KMS-11 (cell line): Measurements from ENCODE around the gene MCRIP2.

Experiments
- H2AFZ ChIP-seq: fragments of 200-600 bp; sonication (generic); 2 replicates; pipeline ENCODE4 v1.6.1; 2016; ENCODE audit warnings: antibody characterized with exemption, mixed run types, low read depth
- H3K27ac ChIP-seq: fragments of 200-600 bp; sonication (generic); 2 replicates; pipeline ENCODE4 v1.6.1; 2016; ENCODE audit warnings: mild to moderate bottlenecking, mixed run types
- H3K27me3 ChIP-seq: fragments of 200-600 bp; sonication (generic); 2 replicates; pipeline ENCODE4 v1.6.1; 2017; ENCODE audit warnings: mild to moderate bottlenecking, low read depth, mixed run types, moderate library complexity; ENCODE audit not compliant: insufficient read depth
- H3K36me3 ChIP-seq: fragments of 200-600 bp; sonication (generic); 2 replicates; pipeline ENCODE4 v1.6.1; 2017; ENCODE audit warnings: mild to moderate bottlenecking, mixed run types; ENCODE audit not compliant: insufficient read depth
- H3K4me1 ChIP-seq: fragments of 200-600 bp; sonication (generic); 2 replicates; pipeline ENCODE4 v1.6.1; 2016; ENCODE audit warnings: mild to moderate bottlenecking, low read depth, mixed run types; ENCODE audit not compliant: poor library complexity, severe bottlenecking
- H3K4me2 ChIP-seq: fragments of 200-600 bp; sonication (generic); 2 replicates; pipeline ENCODE4 v1.7.0; 2016; ENCODE audit warnings: mild to moderate bottlenecking, mixed run types
- H3K4me3 ChIP-seq: fragments of 200-600 bp; sonication (generic); IDR thresholded peaks from 2 replicates; pipeline ENCODE4 v1.6.1; 2017; ENCODE audit warnings: low read depth, low read length, mixed read lengths; ENCODE audit not compliant: insufficient read depth
- H3K79me2 ChIP-seq: fragments of 200-600 bp; sonication (generic); 2 replicates; pipeline ENCODE4 v1.6.1; 2016; ENCODE audit warnings: low read depth, mixed run types; ENCODE audit not compliant: insufficient read depth
- H3K9ac ChIP-seq: fragments of 200-600 bp; sonication (generic); 2 replicates; pipeline ENCODE4 v1.6.1; 2016; ENCODE audit warnings: mild to moderate bottlenecking, mixed run types
- H4K20me1 ChIP-seq: fragments of 200-600 bp; sonication (generic); 2 replicates; pipeline ENCODE4 v1.6.1; 2016; ENCODE audit warnings: mild to moderate bottlenecking, mixed run types; ENCODE audit not compliant: insufficient read depth
- CTCF ChIP-seq: fragments of 200-600 bp; sonication (generic); conservative IDR thresholded peaks from 2 replicates; pipeline ENCODE4 v1.6.1; 2017; ENCODE audit warnings: low read depth, mild to moderate bottlenecking, antibody characterized with exemption, low read length, moderate library complexity, mixed read lengths

MCRIP2 gene

GRCh38 chr16:620700-621525, 20.7 kb upstream of the MCRIP2 start:
- Histone ChIP-seq H3K27ac (no peak overlapping the region), H3K4me1 (no peaks in the 10 kb centered on the region), H3K4me3 (no peak overlapping the region), H2AFZ (no peak overlapping the region), H3K9ac (no peak overlapping the region), H3K36me3 (no peaks in the 10 kb centered on the region), H3K4me2 (no peak overlapping the region), H3K79me2 (no peaks in the 10 kb centered on the region), H4K20me1 (no peaks in the 10 kb centered on the region), H3K27me3 (no peaks in the 10 kb centered on the region)
- no peak for TF ChIP-seq CTCF

GRCh38 chr16:621526-622105, 20.0 kb upstream of the MCRIP2 start:
- TF ChIP-seq CTCF = no peak
- H3K9ac ChIP-seq = no peak overlapping the region
- H3K4me1 ChIP-seq = no peaks in the 10 kb centered on the region
- H2AFZ ChIP-seq = no peak overlapping the region
- no peaks in the 10 kb centered on the region for H4K20me1 ChIP-seq
- no peaks in the 10 kb centered on the region for H3K27me3 ChIP-seq
- H3K27ac ChIP-seq = no peak overlapping the region
- H3K4me2 ChIP-seq = no peak overlapping the region
- H3K4me3 ChIP-seq = no peak overlapping the region
- H3K79me2 ChIP-seq = no peaks in the 10 kb centered on the region
- no peaks in the 10 kb centered on the region for H3K36me3 ChIP-seq

GRCh38 chr16:622920-623280, 18.7 kb upstream of the MCRIP2 start:
- Histone ChIP-seq H2AFZ (no peak overlapping the region), H3K36me3 (no peaks in the 10 kb centered on the region), H3K27me3 (no peaks in the 10 kb centered on the region), H3K4me3 (no peak overlapping the region), H3K4me1 (no peaks in the 10 kb centered on the region), H3K4me2 (no peak overlapping the region), H3K9ac (no peak overlapping the region), H3K27ac (no peak overlapping the region), H3K79me2 (no peaks in the 10 kb centered on the region), H4K20me1 (no peaks in the 10 kb centered on the region)
- TF ChIP-seq CTCF = no peak

- H3K9ac ChIP-seq = no peak overlapping the region
- H3K27me3 ChIP-seq = no peaks in the 10 kb centered on the region
- no peak overlapping the region for H3K4me3 ChIP-seq
- no peak overlapping the region for H2AFZ ChIP-seq
- no peaks in the 10 kb centered on the region for H3K79me2 ChIP-seq
- no peaks in the 10 kb centered on the region for H3K36me3 ChIP-seq
- H3K4me2 ChIP-seq = no peak overlapping the region
- H3K4me1 ChIP-seq = no peaks in the 10 kb centered on the region
- H4K20me1 ChIP-seq = no peaks in the 10 kb centered on the region
- no peak overlapping the region for H3K27ac ChIP-seq
- TF ChIP-seq CTCF = no peak
Measured at GRCh38 chr16:624526-625070, 17.0 kb upstream of the MCRIP2 start.
